ENCODE data around the gene PDE7B. TPM values are rescaled to one million over a fixed set of nuclear protein-coding genes. Genes with fewer than 3 reads are reported as not detected.

The PDE7B gene
- total RNA-seq, 1 donor from 2014 or later: 1.0 TPM

DNA sequence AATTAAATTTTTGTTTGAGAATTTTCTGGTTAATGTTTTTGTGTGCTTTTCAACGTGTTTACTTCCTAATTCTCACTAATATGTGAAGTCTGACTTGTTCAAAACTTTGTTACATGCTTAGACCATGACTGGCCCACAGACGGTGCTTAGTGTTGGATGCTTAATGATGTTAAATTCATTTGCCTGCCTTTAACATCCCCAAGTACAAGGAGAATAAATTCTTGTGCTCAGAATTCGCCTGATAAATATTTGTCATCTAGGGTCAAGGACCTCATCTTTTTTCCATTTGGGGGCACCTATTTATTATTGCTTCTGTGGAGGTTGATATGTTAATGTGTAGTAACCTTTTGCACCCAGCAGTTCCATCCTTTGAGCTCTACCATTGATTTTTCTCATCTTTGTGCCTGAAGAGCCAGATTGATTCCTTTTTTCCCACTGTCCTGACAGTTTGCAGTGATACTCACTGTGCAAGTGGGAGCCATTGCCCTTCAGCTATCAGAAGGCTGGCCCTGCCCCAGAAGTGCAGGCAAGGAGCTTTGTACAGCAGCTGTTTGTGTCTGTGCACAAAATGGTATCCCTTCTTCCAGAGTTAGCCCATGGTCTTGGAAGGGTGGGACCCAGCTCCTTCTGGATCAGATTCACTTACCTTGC lies 170.8 kb downstream of the PDE7B start:
- no peak for DNase-seq (ENCODE audit: low read depth)

DNA sequence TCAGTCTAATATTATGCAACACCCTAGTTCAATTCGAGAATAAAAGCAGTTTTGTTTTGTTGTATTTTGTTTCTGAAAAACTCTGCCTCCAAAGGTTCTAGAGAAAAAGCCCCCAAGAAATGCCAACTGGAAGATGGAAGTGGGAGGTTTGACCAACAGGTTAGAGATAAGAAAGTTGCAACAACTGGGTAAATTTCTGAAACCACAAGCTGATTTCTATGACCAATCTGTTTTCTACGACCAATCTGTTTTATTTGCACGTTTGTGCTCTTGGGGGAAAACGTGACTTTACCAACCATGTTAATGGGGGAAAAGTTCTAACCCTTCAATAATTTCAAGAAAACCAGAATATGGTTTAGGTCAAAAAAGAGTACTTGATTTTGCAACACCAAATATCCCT lies 173.2 kb downstream of the PDE7B start:
- DNase-seq (ENCODE audit: low read depth): no peak

- no peak for DNase-seq (ENCODE audit: low read depth)
Measured at GRCh38 chr6:136025736-136026135, 174.2 kb downstream of the PDE7B start.

GRCh38 chr6:136030131-136030530 lies 178.6 kb downstream of the PDE7B start:
- no peak for DNase-seq (ENCODE audit: low read depth)

DNA sequence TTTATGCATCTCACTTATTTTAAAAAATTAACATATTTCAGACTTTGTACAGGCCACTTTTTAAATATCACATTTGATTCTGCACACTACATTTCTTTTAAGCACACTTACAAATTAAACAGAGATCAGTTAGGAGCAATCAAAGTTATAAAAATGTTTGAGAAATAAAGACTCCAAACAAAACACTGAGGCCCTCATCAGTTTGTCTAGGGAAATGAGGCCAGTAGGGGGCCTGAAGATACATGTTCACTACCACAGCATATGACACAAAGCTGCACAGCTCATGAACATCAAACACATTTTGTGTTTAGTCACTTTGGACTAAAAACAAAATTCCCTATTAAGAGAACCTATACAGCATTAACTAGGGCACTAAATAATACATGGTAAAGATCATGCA lies 180.5 kb downstream of the PDE7B start:
- peak; percentile 46 for DNase-seq (ENCODE audit: low read depth)

DNA sequence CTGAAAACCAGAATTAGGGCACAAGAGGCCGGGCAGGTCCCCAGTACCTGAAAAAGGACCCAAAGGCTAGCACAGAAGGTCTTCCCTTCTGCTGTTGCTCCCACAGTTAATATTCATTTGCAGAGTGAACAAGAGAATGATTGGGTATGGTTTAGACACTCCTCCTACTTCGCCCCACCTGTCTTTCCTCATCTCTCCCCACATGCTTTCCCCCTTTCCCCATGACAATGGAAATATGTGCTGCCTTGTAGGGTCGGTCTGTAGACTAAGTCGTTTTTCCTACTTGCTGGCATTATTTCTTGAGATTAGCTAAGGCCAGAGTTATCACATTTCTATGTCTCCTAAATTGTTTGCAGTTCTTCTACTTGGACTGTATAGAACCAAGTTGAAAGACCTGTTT lies 181.9 kb downstream of the PDE7B start:
- no peak for DNase-seq (ENCODE audit: low read depth)

DNA sequence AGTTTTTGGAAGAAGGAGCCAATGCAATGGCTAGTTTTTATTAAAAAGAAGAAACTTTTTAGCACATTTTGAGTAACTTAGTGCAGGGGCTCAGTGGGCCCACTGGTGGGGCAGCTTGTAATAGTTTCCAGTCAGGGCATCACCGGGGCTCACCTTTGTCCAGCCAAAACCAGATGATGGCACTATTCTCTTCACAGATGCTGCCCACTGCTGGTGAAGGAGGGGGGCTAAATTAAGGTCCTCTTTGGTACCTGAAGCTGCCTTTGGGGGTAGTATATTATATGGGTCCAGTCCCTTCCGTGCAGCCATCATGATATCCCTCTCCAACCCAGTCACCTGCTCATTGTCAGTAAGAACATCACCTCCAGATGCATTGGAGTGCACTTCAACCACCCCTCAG lies 182.9 kb downstream of the PDE7B start:
- no peak for DNase-seq (ENCODE audit: low read depth)

- DNase-seq (ENCODE audit: low read depth): no peak
Measured at GRCh38 chr6:136035378-136036070, 184.0 kb downstream of the PDE7B start.

- no peak for DNase-seq (ENCODE audit: low read depth)
Measured at GRCh38 chr6:136036071-136036380, 184.5 kb downstream of the PDE7B start.

- DNase-seq (ENCODE audit: low read depth): no peak
Measured at GRCh38 chr6:136036601-136037000, 185.1 kb downstream of the PDE7B start.

DNA sequence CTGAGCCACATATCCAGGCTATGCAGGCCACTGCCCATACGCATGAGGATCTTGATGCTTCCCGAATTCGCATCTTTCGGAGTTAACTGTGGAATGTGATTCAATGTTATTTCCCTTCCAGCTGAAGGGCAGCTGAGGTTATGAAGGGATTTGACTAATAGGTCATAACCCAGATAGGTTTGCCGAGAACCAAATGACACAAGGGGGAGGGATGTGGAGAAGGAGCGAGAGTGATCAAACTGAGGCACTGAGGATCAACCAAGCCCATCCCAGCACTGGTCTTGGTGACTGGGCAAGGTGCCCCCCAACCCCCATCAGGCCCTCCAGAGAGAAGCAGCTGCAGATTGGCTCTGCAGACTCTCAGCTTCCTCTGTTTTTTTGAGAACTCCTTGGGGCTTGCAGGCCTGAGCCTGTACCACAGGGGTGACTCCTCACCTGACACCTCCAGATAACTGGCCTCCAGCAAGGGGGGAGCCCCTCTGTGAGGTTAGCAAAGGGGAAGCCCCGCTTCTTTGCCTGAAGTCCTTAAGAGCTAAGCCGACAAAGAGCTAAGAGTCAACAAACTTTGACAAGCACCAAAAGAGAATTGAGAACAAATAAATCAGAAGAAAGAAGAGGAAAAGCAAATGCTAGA lies 185.9 kb downstream of the PDE7B start:
- no peak for DNase-seq (ENCODE audit: low read depth)

DNA sequence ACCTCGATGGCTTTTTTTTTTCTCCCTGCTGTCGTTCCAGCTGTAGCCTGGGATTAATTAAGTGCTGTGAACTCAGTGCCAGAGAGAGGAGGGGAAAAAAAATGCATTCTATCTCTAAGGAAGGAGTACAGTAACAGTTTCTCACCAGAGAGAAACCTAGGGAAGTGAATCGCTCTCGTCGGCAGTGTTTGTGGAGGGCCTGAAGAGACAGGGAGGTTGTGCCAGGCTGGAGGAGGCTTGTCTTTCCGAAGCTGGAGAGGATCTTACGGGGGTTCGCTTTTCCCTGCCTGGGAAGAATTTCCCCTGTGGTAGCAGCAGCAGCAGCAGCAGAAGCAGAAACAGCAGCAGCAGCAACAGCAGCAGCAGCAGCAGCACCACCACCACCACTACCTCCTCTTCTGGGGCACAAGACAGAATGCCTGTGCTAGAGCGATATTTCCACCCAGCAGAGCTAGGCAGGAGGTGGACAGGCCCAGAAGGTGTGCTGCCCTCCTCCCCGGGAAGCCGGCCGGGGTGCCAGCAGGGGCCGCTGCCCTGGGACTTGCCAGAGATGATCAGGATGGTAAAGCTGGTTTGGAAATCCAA lies 186.5 kb downstream of the PDE7B start:
- peak; percentile 29 for DNase-seq (ENCODE audit: low read depth)

DNA sequence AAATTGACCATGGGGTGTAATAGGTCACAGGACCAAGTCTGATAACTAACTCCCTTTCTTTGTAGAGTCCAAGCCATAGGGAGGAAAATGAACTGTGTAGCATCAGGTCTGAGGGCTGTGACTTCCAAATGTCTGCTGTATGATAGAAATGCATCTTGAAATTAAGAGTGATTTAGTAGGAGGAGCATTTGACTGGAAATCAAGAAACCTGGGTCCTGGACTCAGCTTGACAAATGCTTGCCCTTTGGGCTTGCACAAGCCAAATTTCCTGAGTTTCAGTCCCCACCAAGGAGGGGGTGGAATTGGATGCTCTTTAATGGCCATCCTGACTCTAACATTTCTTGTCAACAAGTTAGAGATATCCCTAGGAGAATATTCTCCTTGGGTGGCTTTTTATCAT lies 187.0 kb downstream of the PDE7B start:
- no peak for DNase-seq (ENCODE audit: low read depth)

DNA sequence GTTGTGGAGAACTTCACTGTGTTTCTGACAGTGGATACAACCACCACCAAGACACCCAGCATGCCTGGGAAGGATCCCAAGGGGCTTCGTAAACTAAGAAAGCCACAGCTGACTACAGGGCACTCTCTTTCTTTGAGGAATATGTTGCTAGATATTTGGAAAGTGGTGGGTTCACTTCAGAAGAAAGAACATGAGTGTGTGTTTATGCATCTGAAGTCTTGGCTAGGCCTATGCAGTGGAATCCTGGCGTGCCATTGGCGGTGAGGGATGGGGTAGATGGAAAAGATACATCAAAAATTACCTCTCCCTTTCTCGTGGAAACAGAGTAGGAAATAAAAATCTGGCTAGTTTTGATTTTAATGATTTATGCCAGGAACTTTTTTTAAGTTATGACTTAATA lies 187.7 kb downstream of the PDE7B start:
- no peak for DNase-seq (ENCODE audit: low read depth)

DNA sequence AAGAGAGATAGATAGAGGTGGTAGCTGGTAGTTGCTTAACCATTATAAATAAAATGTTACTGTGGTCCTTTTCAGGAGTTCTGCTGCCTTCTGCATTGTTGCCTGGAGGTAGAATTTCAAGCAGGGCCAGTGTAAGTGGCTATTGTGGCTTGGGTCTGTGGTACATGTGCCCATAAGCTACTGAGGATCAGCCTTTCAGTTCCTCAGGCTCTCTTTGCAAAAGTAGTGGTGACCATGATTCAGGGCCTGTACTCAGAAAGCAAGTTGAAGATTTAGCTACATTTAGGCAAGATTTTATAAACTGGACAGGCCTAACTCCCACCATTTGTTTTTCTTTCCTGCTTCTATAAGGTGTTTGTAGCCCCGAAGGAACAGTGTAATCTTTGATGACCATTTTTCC lies 199.0 kb downstream of the PDE7B start:
- no peak for DNase-seq (ENCODE audit: low read depth)

- DNase-seq (ENCODE audit: low read depth): no peak
Measured at GRCh38 chr6:136051140-136051775, 199.8 kb downstream of the PDE7B start.

- DNase-seq (ENCODE audit: low read depth): no peak
Measured at GRCh38 chr6:136052031-136052430, 200.5 kb downstream of the PDE7B start.

- DNase-seq (ENCODE audit: low read depth): no peak
Measured at GRCh38 chr6:136058852-136059251, 207.4 kb downstream of the PDE7B start.

DNA sequence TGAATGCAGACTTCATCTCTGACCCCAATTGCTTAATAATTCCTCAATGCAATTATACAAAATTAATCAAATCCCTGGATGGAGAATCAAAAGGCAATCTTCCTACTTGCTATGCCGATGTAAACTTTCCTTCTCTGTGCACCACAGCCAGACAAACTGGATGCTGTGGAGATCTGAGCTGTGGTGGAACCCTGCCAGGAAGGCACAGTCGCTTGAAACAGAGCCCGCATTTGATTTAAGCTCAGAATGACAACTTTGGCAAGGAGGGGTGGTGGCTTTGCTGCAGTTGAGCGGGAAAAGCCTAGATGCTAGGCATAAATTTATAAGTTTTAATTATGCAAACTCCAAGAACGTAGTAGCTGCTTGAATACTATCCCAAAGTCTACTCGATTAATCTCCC lies 207.8 kb downstream of the PDE7B start:
- no peak for DNase-seq (ENCODE audit: low read depth)

DNA sequence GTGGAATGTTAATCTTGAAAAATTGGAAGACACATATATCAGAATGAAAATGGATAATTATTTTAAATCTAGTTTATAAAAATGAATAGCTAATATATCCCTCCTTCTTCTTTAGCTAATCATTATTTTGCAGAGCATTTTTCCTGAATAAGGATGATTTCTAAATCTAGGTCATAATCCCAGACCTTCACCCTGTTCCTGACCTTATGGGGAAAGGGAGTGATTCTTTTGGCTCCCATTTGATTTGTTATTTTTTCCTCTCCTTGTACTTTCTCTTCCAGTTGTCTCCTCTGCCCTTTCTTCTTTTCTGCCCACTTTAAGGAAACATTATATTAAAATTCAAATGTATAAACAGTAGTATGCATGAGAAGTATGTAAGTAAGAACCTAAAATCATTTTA lies 208.6 kb downstream of the PDE7B start:
- DNase-seq (ENCODE audit: low read depth): no peak

GRCh38 chr6:136060759-136061158 lies 209.3 kb downstream of the PDE7B start:
- DNase-seq (ENCODE audit: low read depth): no peak

- DNase-seq (ENCODE audit: low read depth): no peak
Measured at GRCh38 chr6:136061701-136062100, 210.2 kb downstream of the PDE7B start.
